Ovary (tissue), 3 donors: Measurements from ENCODE around the gene ZNF775.

ENCODE experiments used
- CTCF ChIP-seq, 3 donors: fragments of 450-650 bp in 2 of 3; fragments of 200-600 bp in 1 of 3; IDR thresholded peaks; one replicate each; pipeline versions ENCODE4 v1.5.1 to v1.8.0; 2016 to 2022; ENCODE audit warnings: antibody characterized with exemption in 3 of 3, mild to moderate bottlenecking in 1 of 3
- EP300 ChIP-seq: sonication (generic); formaldehyde crosslinking; IDR thresholded peaks from one replicate; pipeline ENCODE4 v1.6.1; 2017; ENCODE audit warnings: antibody characterized with exemption
- POLR2A ChIP-seq: fragments of 450-650 bp; IDR thresholded peaks from one replicate; pipeline ENCODE4 v1.6.1; 2017; ENCODE audit warnings: antibody characterized with exemption, mild to moderate bottlenecking, moderate library complexity
- donor health status: DM: no; HTN: no; CAD: no.

- TF ChIP-seq CTCF (IDR thresholded peaks at IDR 0.05) (no peak), POLR2A (no peak), EP300 (no peak)
Measured at GRCh38 chr7:150408393-150409299, 29.5 kb downstream of the ZNF775 start.
